Hypothalamus (tissue), 51 donors: ENCODE data around the gene IPO13.

Experiments used
- DNase-seq, 51 donors: peaks; one replicate each; lab custom pipeline; 2025; lab: John Stamatoyannopoulos, UW

IPO13 gene

DNA sequence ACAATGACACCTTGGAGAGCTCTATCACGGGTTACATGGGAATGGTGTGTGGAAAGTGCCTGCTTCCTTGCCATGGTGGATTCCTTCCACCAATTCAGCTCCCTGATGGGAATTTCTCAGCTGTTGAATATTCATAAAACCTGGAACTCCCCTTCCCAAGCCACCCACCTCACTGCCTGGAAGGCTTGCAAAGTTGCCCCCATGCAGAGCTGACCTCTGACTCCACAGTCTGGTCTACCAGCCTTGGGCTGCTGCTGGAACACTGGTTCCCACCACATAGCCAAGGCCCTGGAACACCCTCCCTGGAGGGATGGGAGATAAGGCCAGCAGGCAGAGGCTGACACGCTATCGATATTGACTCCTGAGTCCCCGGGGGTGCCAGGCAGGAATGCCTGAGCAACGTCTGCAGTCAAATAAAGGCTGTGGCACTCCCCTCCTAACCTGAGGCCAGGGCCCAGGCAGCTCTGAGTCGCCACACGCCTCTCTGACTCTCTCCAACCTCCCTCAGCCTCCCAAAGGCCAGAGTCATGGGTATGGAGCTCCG is 53.4 kb downstream of the IPO13 start:
- DNase-seq = no peak

DNA sequence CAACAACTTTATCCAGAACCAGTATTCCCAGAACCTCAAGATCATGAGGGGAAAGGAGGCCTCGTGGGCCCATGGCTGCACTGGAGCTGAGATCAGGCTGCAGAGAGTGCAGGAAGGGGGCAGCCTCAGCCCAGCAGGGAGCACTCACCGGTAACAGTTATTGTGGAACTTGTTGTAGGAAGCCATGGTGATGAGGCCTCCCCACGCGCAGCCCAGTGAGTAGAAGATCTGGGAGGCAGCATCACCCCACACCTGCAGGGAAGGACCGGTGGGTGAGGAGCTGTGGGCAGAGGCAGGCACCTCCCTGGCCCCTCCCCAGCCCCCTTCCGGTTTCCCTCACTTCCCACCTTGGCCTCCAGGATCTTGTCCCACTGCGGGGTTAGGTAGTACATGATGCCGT is 55.4 kb downstream of the IPO13 start:
- DNase-seq = no peak

DNA sequence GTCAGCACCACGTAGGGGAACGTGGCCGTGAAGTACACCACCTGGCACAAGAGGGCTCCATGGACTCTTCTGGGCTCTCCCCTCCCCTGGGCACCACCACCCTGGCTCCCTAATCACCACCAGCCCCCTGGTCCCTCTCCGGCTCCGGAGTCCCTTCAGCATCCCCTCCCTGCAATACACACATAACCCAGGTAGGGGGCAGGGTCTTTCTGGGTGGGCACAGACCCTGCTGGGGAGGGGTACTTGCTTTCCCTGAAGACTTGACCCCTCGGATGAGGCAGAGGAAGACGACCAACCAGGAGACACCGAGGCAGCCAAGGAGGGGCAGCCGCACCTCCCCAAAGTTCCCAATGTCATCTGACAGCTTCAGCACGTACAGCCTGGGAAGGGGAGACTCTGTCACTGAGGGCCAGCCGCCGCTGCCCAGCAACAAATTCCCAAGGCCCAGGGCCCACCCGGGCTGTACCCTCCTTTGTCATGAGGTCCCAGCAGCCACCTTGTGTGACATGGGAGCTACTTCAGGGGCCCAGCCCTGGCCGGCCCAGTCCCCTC is 55.9 kb downstream of the IPO13 start:
- no peak for DNase-seq

DNA sequence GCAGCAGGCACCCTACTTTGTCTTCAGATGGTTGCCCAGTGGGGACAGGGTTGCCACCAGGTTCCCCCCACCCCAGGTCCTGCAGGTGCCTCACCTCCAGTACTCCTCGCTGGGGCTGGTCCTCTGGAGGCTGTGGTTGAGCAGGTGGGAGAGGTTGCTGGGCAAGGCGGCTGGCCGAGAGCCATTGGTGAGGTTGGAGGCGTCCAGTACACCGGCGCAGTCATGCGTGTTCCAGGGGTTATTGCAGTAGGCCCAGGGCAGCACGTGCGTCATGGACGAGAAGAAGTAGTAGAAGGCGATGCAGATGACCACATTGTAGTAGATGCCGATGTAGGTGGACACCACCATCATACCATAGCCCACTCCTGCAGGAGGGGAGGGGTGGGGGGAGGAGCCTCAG is 61.5 kb downstream of the IPO13 start:
- DNase-seq = no peak

DNA sequence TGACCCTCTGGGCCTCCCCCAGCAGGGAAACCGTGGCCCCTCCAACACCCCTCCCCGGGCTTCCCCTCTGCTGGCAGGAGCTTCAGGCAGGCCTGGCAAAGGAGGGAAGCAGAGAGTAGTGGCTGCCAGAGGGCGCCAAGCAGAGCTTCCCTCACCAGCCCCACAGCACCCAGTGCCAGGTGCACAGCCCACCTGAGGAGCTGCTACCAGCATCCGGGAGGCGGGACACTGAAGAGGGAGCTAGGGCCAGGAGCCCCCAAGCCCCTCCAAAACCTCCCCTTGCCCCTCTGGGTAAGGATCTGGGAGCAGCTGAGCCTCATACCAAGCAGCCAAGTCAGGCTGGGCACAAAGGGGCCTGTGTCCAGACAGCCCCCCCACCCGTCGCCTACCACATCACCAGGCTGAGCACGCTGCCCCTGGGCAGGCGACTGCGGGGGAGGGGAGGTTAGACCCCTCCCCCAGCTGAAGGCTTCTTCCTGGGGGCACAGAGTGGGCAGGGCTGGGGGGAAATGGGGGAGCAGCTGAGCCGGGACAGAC is 64.3 kb downstream of the IPO13 start:
- peak in 50 of 51 donors; percentile 13 to 94 (median 82) for DNase-seq

DNA sequence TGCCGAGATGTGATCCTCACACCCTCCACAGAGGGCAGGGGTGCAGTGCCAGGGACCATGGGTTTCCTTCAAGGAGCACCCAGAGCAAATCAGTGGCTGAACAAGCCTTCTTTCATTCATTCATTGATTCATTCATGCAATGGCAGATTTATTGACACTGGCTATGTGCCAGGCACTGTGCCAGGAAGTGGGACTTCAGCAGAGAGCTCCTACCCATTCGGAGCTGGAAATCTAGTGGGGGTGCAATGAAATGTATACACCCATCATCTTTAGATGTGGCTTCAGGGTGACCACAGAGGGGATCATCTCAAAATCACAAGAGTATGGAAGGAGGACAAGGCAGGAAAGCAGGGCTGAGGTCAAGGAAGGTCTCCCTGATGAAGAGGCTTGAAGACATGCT is 65.7 kb downstream of the IPO13 start:
- peak in 1 of 51 donors; percentile 28 for DNase-seq

DNA sequence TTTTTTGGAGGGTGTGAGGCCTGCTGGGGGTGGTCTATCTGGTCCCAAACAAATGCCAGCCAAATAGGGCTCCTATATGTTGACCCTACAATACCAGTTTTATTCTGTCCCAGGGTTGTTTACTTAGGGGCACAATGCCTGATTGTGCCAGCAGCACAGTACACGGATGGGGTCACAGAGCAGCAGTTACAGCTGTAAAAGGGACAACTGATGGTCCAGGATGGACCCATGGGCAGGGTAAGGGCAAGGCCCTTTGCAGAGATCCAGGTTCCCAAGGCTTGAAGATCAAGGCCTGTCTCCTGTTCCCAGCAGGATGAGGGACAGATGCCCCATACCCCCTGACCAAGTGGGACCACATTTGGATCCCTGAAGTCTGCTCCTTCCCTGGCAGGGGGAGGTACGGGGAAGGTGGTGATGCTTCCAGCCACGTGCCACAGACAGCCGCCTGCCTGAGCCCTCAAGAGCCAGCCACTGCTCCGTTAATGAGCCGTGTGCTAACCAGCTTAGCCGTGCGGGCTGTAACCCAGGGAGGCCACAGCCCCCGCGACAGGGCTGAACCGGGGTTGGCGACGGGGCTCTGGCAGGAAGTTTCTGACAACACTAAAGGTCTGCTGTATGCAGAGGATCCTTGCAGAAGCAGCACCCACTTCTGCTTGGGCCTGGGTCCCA is 66.3 kb downstream of the IPO13 start:
- DNase-seq = peak in 16 of 51 donors; percentile 11 to 63 (median 42)

DNA sequence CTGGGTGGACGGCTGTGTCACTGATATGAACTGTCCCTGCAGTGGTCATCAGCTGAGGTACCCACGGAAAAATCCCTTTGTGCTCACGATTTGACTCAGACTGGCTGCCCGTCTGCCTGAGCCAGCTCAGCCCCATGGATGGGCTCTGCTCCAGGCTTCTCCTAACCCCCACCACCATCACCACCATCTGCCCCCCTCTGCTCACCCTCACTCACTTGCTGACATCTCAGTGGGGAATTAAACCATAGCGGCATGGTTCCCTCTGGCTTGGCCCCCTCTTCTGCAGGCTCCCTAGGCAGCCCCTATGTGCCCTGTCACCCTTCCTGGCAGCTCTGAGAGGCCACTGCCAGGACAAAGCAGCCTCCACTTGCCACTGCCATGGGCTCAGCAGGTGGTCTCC is 67.2 kb downstream of the IPO13 start:
- peak in 20 of 51 donors; percentile 20 to 73 (median 36) for DNase-seq

DNA sequence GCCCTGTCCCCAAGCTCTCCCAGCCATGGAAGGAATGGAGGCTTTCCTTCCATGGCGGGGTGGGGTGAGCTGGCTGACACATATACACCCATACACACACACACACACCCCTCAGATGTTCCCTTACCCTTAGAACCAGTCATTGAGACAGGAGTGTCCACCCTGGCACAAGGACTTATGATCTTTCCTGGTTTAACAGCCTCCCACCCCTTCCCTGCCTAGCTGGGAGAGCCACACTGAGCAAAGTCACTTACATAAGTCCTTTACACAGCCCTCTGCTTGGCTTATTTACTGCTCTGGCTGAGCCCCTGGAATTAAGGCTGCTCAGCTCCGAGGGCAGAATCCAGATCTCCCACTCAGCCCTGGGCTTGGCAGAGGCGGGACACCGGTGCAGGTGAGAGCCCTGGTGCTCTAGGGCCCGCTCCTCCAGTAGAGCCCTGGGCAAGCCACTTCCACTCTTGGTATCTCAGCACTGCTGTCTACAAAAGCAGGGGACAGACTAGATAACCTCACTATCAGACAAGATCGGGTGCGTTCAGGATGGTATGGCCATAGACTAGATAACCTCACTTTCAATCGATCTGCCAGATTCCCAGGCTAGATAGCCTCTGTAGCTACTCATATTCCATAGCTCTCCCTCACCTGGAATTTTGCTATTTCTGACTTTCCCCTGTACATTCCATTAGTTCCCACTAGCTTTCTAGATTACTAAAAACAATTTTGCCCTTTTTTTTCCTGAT is 67.8 kb downstream of the IPO13 start:
- DNase-seq = peak in 7 of 51 donors; percentile 26 to 72 (median 43)

DNA sequence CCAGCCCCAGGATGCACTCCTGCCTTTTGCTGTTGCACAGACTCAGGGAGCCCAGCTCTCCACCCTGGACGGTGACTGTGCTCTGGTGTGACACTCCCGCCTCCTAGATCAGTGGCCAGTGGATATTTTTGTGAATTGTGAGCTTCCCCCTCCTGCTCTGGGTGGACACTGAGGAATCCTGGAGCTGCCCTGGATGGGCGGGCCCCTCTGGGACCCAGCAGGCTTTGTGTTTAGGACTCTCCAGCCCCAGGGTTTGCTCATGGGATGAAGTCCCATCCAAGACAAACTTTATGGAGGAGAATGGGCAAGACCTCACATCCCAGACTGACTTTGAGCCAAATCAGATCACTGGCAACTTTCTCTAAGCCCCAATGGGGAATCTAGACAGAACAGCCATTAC is 68.5 kb downstream of the IPO13 start:
- DNase-seq = peak in 8 of 51 donors; percentile 15 to 41 (median 22)

DNA sequence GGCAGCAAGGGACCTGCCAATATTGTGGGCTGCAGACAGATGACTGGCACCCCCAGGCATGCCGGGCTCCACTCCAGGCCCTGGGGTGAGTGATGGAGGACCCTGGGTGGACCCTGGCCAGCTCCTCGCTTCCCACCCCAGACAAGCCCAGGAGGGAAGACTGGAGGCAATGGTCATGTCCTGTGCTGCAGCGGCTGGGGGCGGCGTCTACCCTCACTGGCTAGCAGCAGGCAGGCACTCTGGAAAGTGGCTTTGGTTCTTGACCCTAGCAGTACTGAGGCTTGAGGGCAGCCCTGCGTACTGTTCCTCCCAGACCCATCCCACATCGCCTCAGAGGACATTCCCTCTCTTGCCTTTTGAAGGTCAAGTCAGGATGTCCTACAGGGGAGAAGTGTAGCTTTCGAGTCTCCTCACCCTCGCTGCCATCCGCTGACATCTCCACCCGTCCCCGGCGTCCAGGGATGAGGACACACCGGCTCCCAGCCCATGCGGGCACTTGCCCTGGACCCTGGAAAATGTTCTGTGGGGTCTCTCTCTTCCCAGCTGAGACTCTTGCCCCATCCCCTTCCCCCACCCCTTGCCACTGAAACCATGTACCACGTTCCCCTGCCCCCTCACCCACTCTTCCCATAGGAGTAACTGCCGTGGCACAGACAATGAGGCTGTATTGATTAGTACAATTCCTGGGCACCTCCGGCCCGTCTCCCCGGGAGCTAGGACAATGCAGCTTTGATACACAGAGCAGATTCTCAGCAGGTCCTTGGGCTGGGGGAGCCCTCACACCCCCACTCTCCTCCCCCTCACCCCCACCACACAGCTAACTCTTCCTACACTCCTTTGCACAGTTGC is 69.5 kb downstream of the IPO13 start:
- peak in 30 of 51 donors; percentile 28 to 76 (median 54) for DNase-seq

DNA sequence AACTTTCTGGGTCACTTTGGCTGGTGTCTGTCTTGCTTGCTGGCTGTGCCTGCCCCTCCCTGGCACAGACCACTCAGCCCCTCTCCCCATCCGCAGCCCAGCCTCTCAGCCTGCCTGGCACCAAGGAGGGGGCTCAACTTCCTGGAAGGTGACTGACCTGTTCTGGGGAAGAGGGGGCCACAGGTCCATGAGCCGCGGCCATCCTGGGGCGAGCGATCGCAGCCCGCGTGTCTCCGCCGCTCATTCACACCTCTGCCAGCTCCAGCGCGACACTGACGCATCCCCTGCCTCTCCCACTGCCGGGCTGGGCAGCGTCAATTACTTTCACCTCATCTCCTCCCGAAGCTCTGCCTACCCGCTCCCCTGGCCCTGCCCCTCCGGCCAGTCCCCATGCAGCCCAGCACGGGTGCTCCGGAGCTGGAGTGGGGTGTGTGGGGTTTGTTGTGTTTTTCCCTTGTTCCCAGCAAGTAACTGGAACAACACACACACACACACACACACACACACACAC is 70.2 kb downstream of the IPO13 start:
- DNase-seq = peak in 27 of 51 donors; percentile 34 to 72 (median 48)
